Neural cell (in vitro differentiated cells): Measurements from ENCODE around the gene IL36A. TPM values are rescaled to one million over a fixed set of nuclear protein-coding genes. Genes with fewer than 3 reads are reported as not detected.

ENCODE experiments used
- H2AFZ ChIP-seq: fragments of 200-600, 300-800 bp; sonication (generic), shearing (Covaris generic); 2 replicates; pipeline ENCODE4 v1.6.0; 2014; ENCODE audit warnings: low read depth, mild to moderate bottlenecking, antibody characterized with exemption, low read length, moderate library complexity
- H3F3A ChIP-seq: fragments of 200-600 bp; shearing (Covaris generic); 2 replicates; pipeline ENCODE4 v1.6.1; 2016; ENCODE audit warnings: mild to moderate bottlenecking, moderate library complexity, mixed read lengths, antibody characterized with exemption, low read length; ENCODE audit not compliant: insufficient read depth, poor library complexity, severe bottlenecking
- H3K27ac ChIP-seq: fragments of 200-600, 300-800 bp; sonication (generic), shearing (Covaris generic); 2 replicates; pipeline ENCODE4 v1.5.1; 2014; ENCODE audit warnings: mild to moderate bottlenecking, low read length, moderate library complexity
- H3K27me3 ChIP-seq: fragments of 300-800, 200-600 bp; sonication (generic), shearing (Covaris generic); 2 replicates; pipeline ENCODE4 v1.6.0; 2014; ENCODE audit warnings: mild to moderate bottlenecking, low read depth, low read length, moderate library complexity; ENCODE audit not compliant: insufficient read depth
- H3K36me3 ChIP-seq: fragments of 300-800, 200-600 bp; sonication (generic), shearing (Covaris generic); 2 replicates; pipeline ENCODE4 v1.5.1; 2014; ENCODE audit warnings: mild to moderate bottlenecking, antibody characterized with exemption, low read length, moderate library complexity; ENCODE audit not compliant: insufficient read depth
- H3K4me2 ChIP-seq: fragments of 300-800, 200-600 bp; sonication (generic), shearing (Covaris generic); 2 replicates; pipeline ENCODE4 v1.6.0; 2014; ENCODE audit warnings: mild to moderate bottlenecking, low read length
- H3K4me3 ChIP-seq: fragments of 300-800, 200-600 bp; sonication (generic), shearing (Covaris generic); 2 replicates; pipeline ENCODE4 v1.5.1; 2014; ENCODE audit warnings: mild to moderate bottlenecking, low read length, moderate library complexity
- H3K79me2 ChIP-seq: fragments of 200-600 bp; shearing (Covaris generic); replicated peaks from 2 replicates; pipeline ENCODE4 v1.6.0; 2014; ENCODE audit warnings: mild to moderate bottlenecking, low read length, moderate library complexity; ENCODE audit not compliant: insufficient read depth
- H3K9ac ChIP-seq: fragments of 300-800, 200-600 bp; sonication (generic), shearing (Covaris generic); 2 replicates; pipeline ENCODE4 v1.6.1; 2016; ENCODE audit warnings: mild to moderate bottlenecking, low read length, mixed read lengths
- H3K9me2 ChIP-seq: fragments of 200-600 bp; shearing (Covaris generic); 2 replicates; pipeline ENCODE4 v1.6.1; 2016; ENCODE audit warnings: mild to moderate bottlenecking, low read length, mixed read lengths; ENCODE audit not compliant: insufficient read depth
- H3K9me3 ChIP-seq: fragments of 200-600, 300-800 bp; sonication (generic), shearing (Covaris generic); 2 replicates; pipeline ENCODE4 v1.6.1; 2016; ENCODE audit warnings: mild to moderate bottlenecking, mixed run types, low read length, moderate library complexity, mixed read lengths
- H4K20me1 ChIP-seq: fragments of 200-600 bp; shearing (Covaris generic); 2 replicates; pipeline ENCODE4 v1.6.1; 2016; ENCODE audit warnings: mild to moderate bottlenecking, mixed run types; ENCODE audit not compliant: insufficient read depth
- CTCF ChIP-seq: fragments of 450-650 bp; IDR thresholded peaks from 2 replicates; pipeline ENCODE4 v1.5.1; 2014; ENCODE audit warnings: antibody characterized with exemption, mild to moderate bottlenecking, moderate library complexity; ENCODE audit not compliant: poor library complexity, severe bottlenecking
- EP300 ChIP-seq: fragments of 450-650 bp; conservative IDR thresholded peaks from 2 replicates; pipeline ENCODE4 v1.6.1; 2014; ENCODE audit warnings: antibody characterized with exemption, mild to moderate bottlenecking, moderate library complexity; ENCODE audit not compliant: poor library complexity, severe bottlenecking
- EZH2 ChIP-seq: fragments of 200-600, 300-800 bp; shearing (Covaris generic), sonication (generic); IDR thresholded peaks from 2 replicates; pipeline ENCODE4 v1.6.1; 2014; ENCODE audit warnings: antibody characterized with exemption, low read length, borderline replicate concordance, mild to moderate bottlenecking; ENCODE audit not compliant: insufficient read depth, poor library complexity, severe bottlenecking
- MXI1 ChIP-seq: fragments of 450-650 bp; conservative IDR thresholded peaks from 2 replicates; pipeline ENCODE4 v1.6.1; 2014; ENCODE audit warnings: antibody characterized with exemption, mild to moderate bottlenecking; ENCODE audit not compliant: poor library complexity, severe bottlenecking
- POLR2AphosphoS5 ChIP-seq: IDR thresholded peaks from 2 replicates; pipeline ENCODE4 v1.6.1; 2012
- RAD21 ChIP-seq: fragments of 450-650 bp; conservative IDR thresholded peaks from 2 replicates; pipeline ENCODE4 v1.6.1; 2014; ENCODE audit warnings: antibody characterized with exemption, mild to moderate bottlenecking, moderate library complexity
- REST ChIP-seq: IDR thresholded peaks from 2 replicates; pipeline ENCODE4 v1.6.1; 2012; ENCODE audit warnings: borderline replicate concordance
- SMC3 ChIP-seq: fragments of 450-650 bp; conservative IDR thresholded peaks from 2 replicates; pipeline ENCODE4 v1.6.1; 2014; ENCODE audit warnings: antibody characterized with exemption, mild to moderate bottlenecking, moderate library complexity; ENCODE audit not compliant: poor library complexity
- TAF1 ChIP-seq: IDR thresholded peaks from 2 replicates; pipeline ENCODE4 v1.6.1; 2012; ENCODE audit warnings: low read depth
- polyA plus RNA-seq: library from polyadenylated mRNA; depleted of rRNA; stranded (reverse); fragments of >200 nt; gene quantifications from 2 replicates; pipeline ENCODE4 v1.2.3, GENCODE V29; 2014

The IL36A gene
- polyA plus RNA-seq, 1 donor from 2014 or later, result not detected

- Histone ChIP-seq H3K36me3 (no peaks in the 10 kb centered on the region), H3K27ac (no peak overlapping the region)
- no peak for TF ChIP-seq MXI1
- TF ChIP-seq RAD21, result no peak
- TF ChIP-seq CTCF, result no peak
- no peak for TF ChIP-seq SMC3
- no peak for TF ChIP-seq EZH2
- TF ChIP-seq EP300, result no peak
- no peak for TF ChIP-seq POLR2AphosphoS5
- TF ChIP-seq TAF1, result no peak
- no peak for TF ChIP-seq REST
Observed at GRCh38 chr2:112994648-112995047, 10.6 kb upstream of the IL36A start.

GRCh38 chr2:112995346-112995920 is 9.8 kb upstream of the IL36A start:
- H3K9me3 ChIP-seq, result peaks cover 7% of the 10 kb centered on the region
- no peaks in the 10 kb centered on the region for H3F3A ChIP-seq
- H3K36me3 ChIP-seq, result no peaks in the 10 kb centered on the region
- no peaks in the 10 kb centered on the region for H3K27me3 ChIP-seq
- no peak overlapping the region for H3K4me3 ChIP-seq
- no peak overlapping the region for H2AFZ ChIP-seq
- no peaks in the 10 kb centered on the region for H4K20me1 ChIP-seq
- no peak overlapping the region for H3K9ac ChIP-seq
- no peaks in the 10 kb centered on the region for H3K9me2 ChIP-seq
- TF ChIP-seq RAD21 (no peak), EZH2 (no peak), REST (no peak), MXI1 (no peak), TAF1 (no peak), EP300 (no peak), SMC3 (no peak), CTCF (no peak), POLR2AphosphoS5 (no peak)
- no peak overlapping the region for H3K27ac ChIP-seq
- no peak overlapping the region for H3K4me2 ChIP-seq
- H3K79me2 ChIP-seq, result no peaks in the 10 kb centered on the region

More at GRCh38 chr2:112994648-112995047, 10.6 kb upstream of the IL36A start:
- H3K9me3 ChIP-seq, result no peaks in the 10 kb centered on the region
- H2AFZ ChIP-seq, result no peak overlapping the region
- H3K9me2 ChIP-seq, result no peaks in the 10 kb centered on the region
- no peaks in the 10 kb centered on the region for H3F3A ChIP-seq
- H3K4me3 ChIP-seq, result no peak overlapping the region
- H4K20me1 ChIP-seq, result no peaks in the 10 kb centered on the region
- H3K79me2 ChIP-seq, result no peaks in the 10 kb centered on the region
- no peak overlapping the region for H3K9ac ChIP-seq
- H3K27me3 ChIP-seq, result no peaks in the 10 kb centered on the region
- no peak overlapping the region for H3K4me2 ChIP-seq
